Measurements from ENCODE around the gene TMEM239.

DNA sequence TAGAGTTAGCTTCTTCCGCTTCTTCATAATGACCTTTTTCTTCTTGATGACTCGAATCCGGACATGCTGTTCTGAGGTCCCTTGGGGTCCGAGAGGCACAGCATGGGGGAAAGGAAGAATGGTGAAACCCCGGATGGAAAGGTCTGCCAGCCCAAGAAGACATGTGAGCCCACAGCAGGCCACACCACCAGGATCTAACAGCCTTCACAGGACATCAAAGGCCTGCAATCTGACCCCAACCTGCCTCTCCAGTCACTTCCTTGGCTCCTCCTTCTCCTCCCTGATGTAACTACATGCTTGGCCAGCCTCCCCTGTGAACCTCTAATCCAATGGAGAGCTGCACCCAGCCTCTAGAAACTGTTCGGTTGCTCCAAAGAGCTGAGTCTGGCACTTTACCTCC is 17.4 kb upstream of the TMEM239 start:
- no peak for TF ChIP-seq EP300 (IDR thresholded peaks at IDR 0.05)
- no peak for TF ChIP-seq KDM1A (IDR thresholded peaks at IDR 0.05; ENCODE audit: low read depth)
- TF ChIP-seq MAFK (IDR thresholded peaks at IDR 0.05; ENCODE audit: partially characterized antibody), result no peak
- no peak for TF ChIP-seq CHD4 (IDR thresholded peaks at IDR 0.05; ENCODE audit: borderline replicate concordance)
- TF ChIP-seq JUNB (IDR thresholded peaks at IDR 0.05), result no peak
- TF ChIP-seq, protein P1, sequence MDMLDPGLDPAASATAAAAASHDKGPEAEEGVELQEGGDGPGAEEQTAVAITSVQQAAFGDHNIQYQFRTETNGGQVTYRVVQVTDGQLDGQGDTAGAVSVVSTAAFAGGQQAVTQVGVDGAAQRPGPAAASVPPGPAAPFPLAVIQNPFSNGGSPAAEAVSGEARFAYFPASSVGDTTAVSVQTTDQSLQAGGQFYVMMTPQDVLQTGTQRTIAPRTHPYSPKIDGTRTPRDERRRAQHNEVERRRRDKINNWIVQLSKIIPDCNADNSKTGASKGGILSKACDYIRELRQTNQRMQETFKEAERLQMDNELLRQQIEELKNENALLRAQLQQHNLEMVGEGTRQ (IDR thresholded peaks at IDR 0.05), result no peak
- TF ChIP-seq, protein P2, sequence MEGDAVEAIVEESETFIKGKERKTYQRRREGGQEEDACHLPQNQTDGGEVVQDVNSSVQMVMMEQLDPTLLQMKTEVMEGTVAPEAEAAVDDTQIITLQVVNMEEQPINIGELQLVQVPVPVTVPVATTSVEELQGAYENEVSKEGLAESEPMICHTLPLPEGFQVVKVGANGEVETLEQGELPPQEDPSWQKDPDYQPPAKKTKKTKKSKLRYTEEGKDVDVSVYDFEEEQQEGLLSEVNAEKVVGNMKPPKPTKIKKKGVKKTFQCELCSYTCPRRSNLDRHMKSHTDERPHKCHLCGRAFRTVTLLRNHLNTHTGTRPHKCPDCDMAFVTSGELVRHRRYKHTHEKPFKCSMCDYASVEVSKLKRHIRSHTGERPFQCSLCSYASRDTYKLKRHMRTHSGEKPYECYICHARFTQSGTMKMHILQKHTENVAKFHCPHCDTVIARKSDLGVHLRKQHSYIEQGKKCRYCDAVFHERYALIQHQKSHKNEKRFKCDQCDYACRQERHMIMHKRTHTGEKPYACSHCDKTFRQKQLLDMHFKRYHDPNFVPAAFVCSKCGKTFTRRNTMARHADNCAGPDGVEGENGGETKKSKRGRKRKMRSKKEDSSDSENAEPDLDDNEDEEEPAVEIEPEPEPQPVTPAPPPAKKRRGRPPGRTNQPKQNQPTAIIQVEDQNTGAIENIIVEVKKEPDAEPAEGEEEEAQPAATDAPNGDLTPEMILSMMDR (IDR thresholded peaks at IDR 0.05), result no peak
- TF ChIP-seq POLR2A (IDR thresholded peaks at IDR 0.05; ENCODE audit: low read length), result no peak
- TF ChIP-seq CBX8 (IDR thresholded peaks at IDR 0.05), result no peak
- TF ChIP-seq, protein P3, sequence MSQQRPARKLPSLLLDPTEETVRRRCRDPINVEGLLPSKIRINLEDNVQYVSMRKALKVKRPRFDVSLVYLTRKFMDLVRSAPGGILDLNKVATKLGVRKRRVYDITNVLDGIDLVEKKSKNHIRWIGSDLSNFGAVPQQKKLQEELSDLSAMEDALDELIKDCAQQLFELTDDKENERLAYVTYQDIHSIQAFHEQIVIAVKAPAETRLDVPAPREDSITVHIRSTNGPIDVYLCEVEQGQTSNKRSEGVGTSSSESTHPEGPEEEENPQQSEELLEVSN (IDR thresholded peaks at IDR 0.05; ENCODE audit: borderline replicate concordance, low read depth), result no peak
- no peak for TF ChIP-seq CHD2 (IDR thresholded peaks at IDR 0.05; ENCODE audit: low read length, partially characterized antibody)
- no peak for TF ChIP-seq SMC3 (IDR thresholded peaks at IDR 0.05)

Data from A549 (cell line).